SK-N-DZ (cell line): ENCODE measurements around the gene CDR2.
"Not testable (repeated sequence)": the region's sequence is repeated elsewhere in the genome, so short reads cannot be mapped to it uniquely, and the experiment has no call there.

Experiments used
- DNase-seq: peaks from one replicate; pipeline ENCODE4 v3.0.0-alpha.2; 2015; ENCODE audit warnings: low spot score

Gene CDR2

DNA sequence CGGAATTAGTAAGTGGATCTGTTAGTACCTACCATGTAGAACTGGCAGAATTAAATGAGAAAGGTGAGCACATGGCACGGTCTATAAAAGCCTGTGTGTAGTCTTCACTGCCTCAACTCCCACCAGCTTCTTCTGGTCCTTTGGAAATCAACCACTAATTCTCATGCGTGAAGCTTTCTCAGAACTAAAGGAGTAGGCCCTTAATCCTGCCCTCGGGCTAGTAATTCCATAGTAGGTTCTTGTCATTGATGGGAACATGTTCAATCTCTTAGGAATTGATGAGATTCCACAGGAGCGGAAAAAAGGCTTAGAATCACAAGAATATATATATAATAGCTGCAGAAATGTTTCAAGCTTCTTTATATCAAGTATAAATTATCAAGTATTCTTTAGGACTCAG, 21.7 kb downstream of the CDR2 start:
- DNase-seq, result no peak

GRCh38 chr16:22352140-22352539, 22.3 kb downstream of the CDR2 start:
- no peak for DNase-seq

- DNase-seq, result not testable (repeated sequence)
Observed at GRCh38 chr16:22351017-22351416, 23.4 kb downstream of the CDR2 start.

- no peak for DNase-seq
Observed at GRCh38 chr16:22348291-22348690, 26.1 kb downstream of the CDR2 start.

DNA sequence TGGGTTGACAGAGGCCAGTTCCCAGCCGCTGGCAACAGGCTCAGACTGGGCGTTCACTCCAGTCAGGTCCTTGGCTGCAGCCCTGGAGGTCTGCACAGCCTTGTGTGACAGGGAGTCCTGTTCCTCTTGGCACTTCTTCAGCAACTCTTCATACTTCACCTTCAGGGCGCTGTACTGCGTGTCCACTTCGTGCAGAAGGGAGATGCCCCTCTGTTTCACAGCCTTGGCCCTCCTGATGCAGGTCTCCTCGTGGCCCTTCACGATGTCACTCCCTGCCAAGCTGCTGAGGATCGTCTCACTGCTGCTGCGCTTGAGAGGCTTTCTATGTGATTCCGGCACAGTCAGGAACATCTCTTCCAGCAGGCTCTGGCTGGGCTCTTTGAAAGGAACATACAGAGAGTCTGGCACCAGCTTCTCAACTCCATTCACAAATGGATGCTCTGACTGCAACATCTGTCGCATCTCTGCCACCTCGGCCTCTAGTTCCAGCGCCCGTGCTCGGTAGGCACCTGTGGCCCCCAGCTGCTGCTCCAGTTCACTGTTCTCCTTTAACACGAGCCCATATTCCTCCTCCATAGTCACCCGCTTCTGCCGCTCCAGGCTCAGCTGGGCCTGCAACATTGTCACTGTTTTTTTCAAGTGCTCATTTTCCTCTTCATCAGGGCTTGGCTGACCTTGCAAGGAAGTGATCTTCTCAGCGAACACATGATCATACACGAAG, 27.2 kb downstream of the CDR2 start:
- DNase-seq, result no peak

GRCh38 chr16:22346483-22346882, 27.9 kb downstream of the CDR2 start:
- DNase-seq, result no peak

GRCh38 chr16:22342082-22342481, 32.3 kb downstream of the CDR2 start:
- DNase-seq, result no peak

GRCh38 chr16:22340945-22341344, 33.5 kb downstream of the CDR2 start:
- DNase-seq, result no peak

GRCh38 chr16:22337849-22338635, 36.4 kb downstream of the CDR2 start:
- no peak for DNase-seq

DNA sequence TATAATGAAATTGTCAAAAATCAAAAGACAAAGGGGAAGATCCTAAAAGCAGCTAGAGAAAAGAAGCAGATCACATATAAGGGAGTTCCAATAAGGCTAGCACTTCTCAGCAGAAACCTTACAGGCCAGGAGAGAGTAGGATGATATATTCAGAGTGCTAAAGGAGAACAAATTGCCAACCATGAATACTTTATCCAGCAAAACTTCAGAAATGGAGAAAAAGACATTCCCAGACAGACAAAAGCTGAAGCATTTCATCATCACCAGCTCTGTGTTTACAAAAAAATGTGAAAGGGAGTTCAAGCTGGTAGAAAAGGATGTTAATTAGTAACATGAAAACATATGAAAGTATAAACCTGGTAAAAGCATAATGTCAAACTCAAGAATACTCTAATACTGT, 37.4 kb downstream of the CDR2 start:
- no peak for DNase-seq

DNA sequence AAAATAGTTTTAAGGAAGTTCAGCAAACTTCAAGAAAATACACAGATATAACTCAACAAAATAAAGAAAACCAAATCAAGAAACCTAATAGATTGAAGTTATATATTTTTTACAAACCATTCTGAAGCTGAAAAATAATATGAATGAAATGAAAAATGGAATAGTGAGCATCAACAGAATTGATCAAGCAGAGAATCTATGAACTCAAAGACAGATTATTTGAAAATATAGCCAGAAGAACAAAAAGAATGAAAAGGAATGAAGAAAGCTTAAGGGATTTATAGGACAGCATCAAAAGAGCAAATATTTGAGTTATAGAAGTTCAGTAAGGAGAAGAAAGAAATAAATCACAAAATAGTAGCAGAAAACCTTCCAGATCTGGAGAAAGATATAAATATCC, 37.8 kb downstream of the CDR2 start:
- DNase-seq, result no peak

DNA sequence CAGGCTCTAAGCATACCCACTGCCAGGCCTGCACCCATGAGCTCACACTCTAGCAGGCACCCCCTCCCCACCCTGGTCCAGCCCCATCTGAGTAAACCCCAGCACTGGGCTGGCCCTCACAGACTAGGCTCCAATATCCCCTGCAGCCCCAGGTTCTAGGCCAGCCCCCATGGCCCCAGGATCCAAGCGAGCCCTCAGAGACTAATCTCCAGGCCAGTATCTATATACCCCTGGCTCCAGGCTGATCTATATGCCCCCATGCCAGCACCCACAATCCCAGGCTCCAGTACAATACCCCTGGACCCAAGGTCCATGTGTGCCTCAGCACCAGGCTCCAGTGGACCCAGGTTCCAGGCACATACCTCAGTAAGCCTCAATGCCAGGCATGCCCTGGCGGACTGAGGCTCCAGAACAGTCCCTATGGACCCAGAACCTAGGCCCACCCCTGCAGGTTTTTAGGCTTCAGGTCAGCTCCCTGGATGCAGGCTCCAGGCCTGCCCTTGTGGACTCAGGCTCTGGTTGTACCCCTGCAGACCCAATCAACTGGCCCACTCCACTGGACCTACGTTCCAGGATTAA, 38.7 kb downstream of the CDR2 start:
- no peak for DNase-seq

GRCh38 chr16:22333457-22333994, 40.9 kb downstream of the CDR2 start:
- DNase-seq, result no peak

DNA sequence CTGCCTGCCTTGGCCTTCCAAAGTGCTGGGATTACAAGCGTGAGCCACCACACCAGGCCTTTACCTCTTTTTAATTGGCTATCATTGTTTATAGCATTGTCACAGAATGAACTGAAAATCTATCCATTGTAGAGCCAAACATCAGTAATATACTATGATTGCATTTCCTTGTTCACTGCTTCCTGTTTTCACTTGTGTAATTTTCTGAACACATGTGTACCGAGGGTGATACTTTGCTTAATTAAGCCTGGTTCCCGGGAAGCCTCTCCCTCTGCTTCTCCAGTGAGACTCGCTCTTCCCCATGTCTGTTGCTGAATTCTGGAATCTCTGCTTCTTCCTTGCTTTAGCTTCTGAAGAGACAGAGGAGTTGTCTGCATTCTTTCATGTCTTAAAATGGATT, 44.1 kb downstream of the CDR2 start:
- no peak for DNase-seq

- DNase-seq, result no peak
Observed at GRCh38 chr16:22329199-22329695, 45.2 kb downstream of the CDR2 start.

DNA sequence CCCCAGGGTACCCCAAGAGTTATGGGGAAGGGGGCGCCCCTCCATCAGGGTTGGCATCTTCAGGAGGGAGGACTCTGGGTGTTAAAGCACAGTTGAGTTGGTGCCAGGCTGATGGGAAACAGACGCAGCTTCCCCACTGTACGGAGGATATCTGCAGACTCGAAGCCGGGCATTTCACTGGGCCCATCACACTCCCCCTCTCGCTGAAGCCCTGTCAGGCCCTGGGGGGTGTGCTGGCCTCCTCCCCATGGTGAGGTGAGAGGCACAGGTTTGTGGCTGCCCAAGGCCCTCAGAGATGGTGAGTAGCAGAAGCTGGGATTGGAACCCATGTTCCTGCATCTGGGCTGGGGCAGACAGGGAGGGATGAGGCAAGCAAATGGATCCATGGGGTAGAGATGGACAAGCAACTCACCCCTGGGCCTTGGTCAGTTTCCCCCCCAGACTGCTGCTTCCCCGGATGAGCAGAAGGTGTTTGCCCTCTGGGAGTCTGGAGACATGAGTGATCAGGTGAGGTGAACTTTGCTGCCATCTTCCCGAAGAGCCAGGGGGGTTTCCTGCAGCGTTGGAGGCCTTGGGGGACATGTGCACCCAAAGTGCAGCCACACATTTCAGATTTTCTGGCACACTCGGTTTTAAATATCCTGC, 46.2 kb downstream of the CDR2 start:
- DNase-seq, result no peak

- DNase-seq, result no peak
Observed at GRCh38 chr16:22327446-22327775, 47.0 kb downstream of the CDR2 start.

DNA sequence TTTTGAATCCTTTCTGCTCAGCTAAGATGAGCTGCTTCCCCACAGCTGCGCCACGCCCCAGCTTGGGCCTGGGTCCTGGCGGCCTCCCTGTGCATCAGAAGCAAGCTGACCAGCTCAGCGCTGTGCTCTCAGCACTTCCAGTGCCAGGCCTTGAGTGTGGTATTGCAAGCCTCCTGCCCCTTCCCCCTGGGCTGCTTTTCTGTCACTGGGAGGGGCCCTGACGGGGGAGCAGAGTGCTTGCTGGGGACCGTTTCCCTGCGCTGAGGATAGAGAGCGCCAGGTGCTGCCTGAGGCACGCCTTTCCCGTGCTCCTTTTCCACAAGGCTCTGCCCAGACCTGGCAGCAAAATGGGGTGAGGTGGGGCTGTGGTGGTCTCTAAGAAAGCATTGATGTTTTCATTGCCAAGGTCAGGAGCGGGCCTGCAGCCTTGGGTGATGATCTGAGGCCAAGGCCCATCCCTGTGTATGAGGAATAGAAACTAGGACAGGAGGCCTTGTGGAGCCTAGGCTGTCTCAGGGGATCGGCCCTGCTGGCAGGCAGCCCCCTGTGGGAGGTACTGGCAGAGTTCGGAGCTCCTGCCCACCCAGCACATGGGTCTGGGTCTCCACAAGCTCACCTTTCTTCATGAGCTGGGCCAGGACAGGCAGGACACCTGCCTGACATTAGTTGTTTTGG, 47.5 kb downstream of the CDR2 start:
- DNase-seq, result no peak

DNA sequence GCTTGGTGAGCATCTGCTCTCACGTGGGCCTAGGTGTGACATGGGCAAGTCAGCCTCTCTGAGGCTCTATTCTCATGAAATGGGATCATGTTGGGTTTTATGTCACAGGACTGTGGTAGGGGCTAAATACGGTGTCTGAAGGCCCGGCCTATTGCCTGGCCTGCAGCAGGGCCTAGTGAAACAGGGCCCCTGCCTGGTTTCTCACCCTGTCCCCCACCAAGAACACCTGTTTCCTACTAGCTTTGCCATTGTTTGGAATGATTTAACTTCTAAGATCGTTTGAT, 48.1 kb downstream of the CDR2 start:
- DNase-seq, result no peak

DNA sequence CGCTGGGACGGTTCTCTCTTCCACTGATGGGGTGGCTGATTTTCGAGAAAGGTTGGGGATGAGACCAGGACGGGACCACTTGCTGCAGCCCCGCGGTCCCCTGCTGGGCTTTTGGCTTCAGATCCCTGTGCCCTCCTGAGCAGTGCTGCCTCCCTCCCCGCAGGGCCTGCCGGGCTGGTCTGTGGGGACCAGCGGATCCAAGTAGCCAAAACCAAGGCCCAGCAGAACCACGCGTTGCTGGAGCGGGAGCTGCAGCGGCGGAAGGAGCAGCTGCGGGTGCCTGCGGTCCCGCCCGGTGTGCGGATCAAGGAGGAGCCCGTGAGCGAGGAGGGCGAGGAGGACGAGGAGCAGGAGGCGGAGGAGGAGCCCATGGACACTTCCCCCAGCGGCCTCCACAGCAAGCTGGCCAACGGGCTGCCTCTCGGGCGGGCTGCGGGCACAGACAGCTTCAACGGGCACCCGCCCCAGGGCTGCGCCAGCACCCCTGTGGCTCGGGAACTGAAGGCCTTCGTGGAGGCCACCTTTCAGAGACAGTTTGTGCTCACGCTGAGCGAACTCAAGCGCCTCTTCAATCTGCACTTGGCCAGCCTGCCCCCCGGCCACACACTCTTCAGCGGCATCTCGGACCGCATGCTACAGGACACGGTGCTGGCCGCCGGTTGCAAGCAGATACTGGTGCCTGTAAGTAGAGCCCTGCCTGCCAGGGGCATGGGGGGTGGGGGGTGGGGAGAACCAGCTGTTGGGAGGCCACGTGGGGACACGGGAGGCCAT, 48.6 kb downstream of the CDR2 start:
- no peak for DNase-seq
